Activated CD8-positive, alpha-beta T cell treated with anti-CD3 and anti-CD28 coated beads, Interleukin-2, amount 10 ng/mL, durations not matched to agents 7 days and 5 days (primary cell): Measurements from ENCODE around the gene CARD10. TPM values are rescaled to one million over a fixed set of nuclear protein-coding genes. Genes with fewer than 3 reads are reported as not detected.
A peak's percentile ranks its signal among the peaks of the same experiment; 100 is the strongest.
"Not testable (repeated sequence)": the region's sequence is repeated elsewhere in the genome, so short reads cannot be mapped to it uniquely, and the experiment has no call there.

Experiments used
- ATAC-seq: fragments of 150-1000 bp; cut with Tn5 transposase; one replicate; pipeline ENCODE4 v1.10.0; 2021; ENCODE audit warnings: moderate library complexity
- CTCF ChIA-PET: fragments of 350-600 bp; sonication (Branson Sonifier 250); formaldehyde crosslinking; loops from one replicate; lab custom pipeline; 2021; ENCODE audit warnings: antibody characterized with exemption; lab: Charles Lee
- POLR2A ChIA-PET: fragments of 350-600 bp; sonication (Branson Sonifier 250); formaldehyde crosslinking; loops from one replicate; lab custom pipeline; 2021; ENCODE audit warnings: antibody characterized with exemption; lab: Charles Lee
- DNase-seq: peaks from one replicate; pipeline ENCODE4 v3.0.0-alpha.2; 2020
- H3K27ac Mint-ChIP-seq: one replicate; pipeline ENCODE4 v1.8.0; 2021; ENCODE audit warnings: mild to moderate bottlenecking, mixed read lengths
- H3K27me3 Mint-ChIP-seq: one replicate; pipeline ENCODE4 v1.8.0; 2021; ENCODE audit warnings: low read depth, mixed read lengths
- H3K36me3 Mint-ChIP-seq: one replicate; pipeline ENCODE4 v1.8.0; 2021; ENCODE audit warnings: low read depth, mixed read lengths
- H3K4me1 Mint-ChIP-seq: one replicate; pipeline ENCODE4 v1.8.0; 2021; ENCODE audit warnings: low read depth, mixed read lengths
- H3K4me3 Mint-ChIP-seq: one replicate; pipeline ENCODE4 v1.8.0; 2021; ENCODE audit warnings: mild to moderate bottlenecking, mixed read lengths
- H3K9me3 Mint-ChIP-seq: one replicate; pipeline ENCODE4 v1.8.0; 2022; ENCODE audit warnings: mixed read lengths; ENCODE audit not compliant: insufficient read depth
- total RNA-seq, 2 experiments: library from RNA; stranded (reverse); gene quantifications; one replicate each; pipeline ENCODE4 v1.2.3, GENCODE V29; 2021

The CARD10 gene
- total RNA-seq, 2 experiments from 2014 or later = 0.31 TPM; not detected in 1

GRCh38 chr22:37552524-37553163 lies 33.4 kb upstream of the CARD10 start:
- DNase-seq (no peak), ATAC-seq (no peak)
- H3K27me3 Mint-ChIP-seq = peaks cover 40% of the 10 kb centered on the region
- H3K27ac Mint-ChIP-seq = no peak overlapping the region
- no peaks in the 10 kb centered on the region for H3K9me3 Mint-ChIP-seq
- POLR2A ChIA-PET = no interaction called here
- no peak overlapping the region for H3K4me3 Mint-ChIP-seq
- no peaks in the 10 kb centered on the region for H3K36me3 Mint-ChIP-seq
- H3K4me1 Mint-ChIP-seq = no peaks in the 10 kb centered on the region
- CTCF ChIA-PET = interaction anchor here (16.8 kb wide), 1 partner anchor 11 kb away, joined by 493 read pairs; the partner anchor contains the start of gene CDC42EP1

- ChIA-PET POLR2A (no interaction called here), CTCF (interaction anchor here (1.3 to 16.8 kb wide), 2 partner anchors 10 to 12 kb away, joined by 6 to 493 read pairs; partner anchors contain the start of gene CDC42EP1)
- no peak overlapping the region for H3K4me3 Mint-ChIP-seq
- H3K36me3 Mint-ChIP-seq = no peaks in the 10 kb centered on the region
- ATAC-seq (no peak), DNase-seq (no peak)
- H3K27ac Mint-ChIP-seq = no peak overlapping the region
- H3K9me3 Mint-ChIP-seq = no peaks in the 10 kb centered on the region
- no peaks in the 10 kb centered on the region for H3K4me1 Mint-ChIP-seq
- peaks cover 34% of the 10 kb centered on the region for H3K27me3 Mint-ChIP-seq
Observed at GRCh38 chr22:37551981-37552380, 32.8 kb upstream of the CARD10 start.

GRCh38 chr22:37550921-37551320 lies 31.7 kb upstream of the CARD10 start:
- not testable (repeated sequence) for DNase-seq, H3K27ac Mint-ChIP-seq, H3K36me3 Mint-ChIP-seq, ATAC-seq, H3K4me3 Mint-ChIP-seq, H3K4me1 Mint-ChIP-seq, H3K9me3 Mint-ChIP-seq
- peaks cover 25% of the 10 kb centered on the region for H3K27me3 Mint-ChIP-seq
- POLR2A ChIA-PET = interaction anchor here (1.3 kb wide), 1 partner anchor 12 kb away, joined by 3 read pairs; no protein-coding TSS in a partner anchor
- CTCF ChIA-PET = interaction anchor here (1.2 to 16.8 kb wide), 4 partner anchors 9 to 41 kb away, joined by 3 to 493 read pairs (median 8); partner anchors contain the start of gene CDC42EP1

- ChIA-PET CTCF (interaction anchor here (1.1 to 16.8 kb wide), 3 partner anchors 9 to 43 kb away, joined by 3 to 493 read pairs (median 10); partner anchors contain the start of gene CDC42EP1), POLR2A (interaction anchor here (1.3 kb wide), 1 partner anchor 11 kb away, joined by 3 read pairs; no protein-coding TSS in a partner anchor)
- DNase-seq (no peak), ATAC-seq (no peak)
- H3K4me3 Mint-ChIP-seq = no peak overlapping the region
- H3K9me3 Mint-ChIP-seq = no peaks in the 10 kb centered on the region
- no peaks in the 10 kb centered on the region for H3K36me3 Mint-ChIP-seq
- no peak overlapping the region for H3K27ac Mint-ChIP-seq
- peaks cover 11% of the 10 kb centered on the region for H3K4me1 Mint-ChIP-seq
- peaks cover 20% of the 10 kb centered on the region for H3K27me3 Mint-ChIP-seq
Observed at GRCh38 chr22:37549704-37550059, 30.5 kb upstream of the CARD10 start.

- Mint-ChIP-seq H3K27me3 (peaks cover 12% of the 10 kb centered on the region), H3K36me3 (no peaks in the 10 kb centered on the region), H3K27ac (no peak overlapping the region), H3K9me3 (no peaks in the 10 kb centered on the region), H3K4me1 (peaks cover 15% of the 10 kb centered on the region), H3K4me3 (no peak overlapping the region)
- ATAC-seq = no peak
- DNase-seq = no peak
- POLR2A ChIA-PET = no interaction called here
- CTCF ChIA-PET = interaction anchor here (0.6 to 16.8 kb wide), 3 partner anchors 9 to 45 kb away, joined by 3 to 493 read pairs (median 25); partner anchors contain the start of gene CDC42EP1
Observed at GRCh38 chr22:37547251-37547741, 28.1 kb upstream of the CARD10 start.

- CTCF ChIA-PET = interaction anchor here (1.1 to 16.8 kb wide), 3 partner anchors 17 to 48 kb away, joined by 3 to 493 read pairs (median 25); partner anchors contain the start of gene CDC42EP1
- POLR2A ChIA-PET = interaction anchor here (0.7 to 0.9 kb wide), 2 partner anchors 56 to 130 kb away, joined by 3 read pairs; no protein-coding TSS in a partner anchor
- peaks cover 12% of the 10 kb centered on the region for H3K27me3 Mint-ChIP-seq
- DNase-seq = no peak
- ATAC-seq = no peak
- H3K27ac Mint-ChIP-seq = no peak overlapping the region
- H3K36me3 Mint-ChIP-seq = no peaks in the 10 kb centered on the region
- no peaks in the 10 kb centered on the region for H3K9me3 Mint-ChIP-seq
- no peak overlapping the region for H3K4me3 Mint-ChIP-seq
- H3K4me1 Mint-ChIP-seq = peaks cover 21% of the 10 kb centered on the region
Observed at GRCh38 chr22:37546437-37547250, 27.4 kb upstream of the CARD10 start.

- no peak for ATAC-seq
- Mint-ChIP-seq H3K36me3 (no peaks in the 10 kb centered on the region), H3K27ac (no peak overlapping the region), H3K9me3 (no peaks in the 10 kb centered on the region), H3K4me1 (peaks cover 26% of the 10 kb centered on the region), H3K4me3 (no peak overlapping the region), H3K27me3 (peaks cover 9% of the 10 kb centered on the region)
- DNase-seq = no peak
- CTCF ChIA-PET = interaction anchor here (1.1 to 16.8 kb wide), 3 partner anchors 18 to 47 kb away, joined by 3 to 493 read pairs (median 25); partner anchors contain the start of gene CDC42EP1
- POLR2A ChIA-PET = interaction anchor here (0.7 to 0.9 kb wide), 2 partner anchors 57 to 131 kb away, joined by 3 read pairs; no protein-coding TSS in a partner anchor
Observed at GRCh38 chr22:37545703-37546436, 26.7 kb upstream of the CARD10 start.

GRCh38 chr22:37544955-37545702 lies 25.9 kb upstream of the CARD10 start:
- ATAC-seq = peak; percentile 74
- no peak overlapping the region for H3K27ac Mint-ChIP-seq

GRCh38 chr22:37542959-37543358 lies 23.7 kb upstream of the CARD10 start:
- Mint-ChIP-seq H3K4me3 (no peak overlapping the region), H3K4me1 (peaks cover 51% of the 10 kb centered on the region), H3K27me3 (peaks cover 17% of the 10 kb centered on the region), H3K9me3 (no peaks in the 10 kb centered on the region), H3K27ac (no peak overlapping the region), H3K36me3 (no peaks in the 10 kb centered on the region)
- POLR2A ChIA-PET = interaction anchor here (1.1 kb wide), 1 partner anchor 19 kb away, joined by 3 read pairs; no protein-coding TSS in a partner anchor
- no peak for ATAC-seq
- CTCF ChIA-PET = interaction anchor here (0.8 to 16.8 kb wide), 5 partner anchors 9 to 105 kb away, joined by 3 to 493 read pairs (median 14); partner anchors contain the start of genes CDC42EP1 and GGA1
- DNase-seq = no peak

More at GRCh38 chr22:37544955-37545702, 25.9 kb upstream of the CARD10 start:
- peaks cover 13% of the 10 kb centered on the region for H3K27me3 Mint-ChIP-seq
- H3K4me1 Mint-ChIP-seq = peaks cover 33% of the 10 kb centered on the region
- ChIA-PET CTCF (interaction anchor here (0.7 to 16.8 kb wide), 5 partner anchors 12 to 47 kb away, joined by 3 to 493 read pairs (median 3); partner anchors contain the start of gene CDC42EP1), POLR2A (interaction anchor here (0.6 kb wide), 1 partner anchor 231 kb away, joined by 4 read pairs; no protein-coding TSS in a partner anchor)
- no peaks in the 10 kb centered on the region for H3K9me3 Mint-ChIP-seq
- no peaks in the 10 kb centered on the region for H3K36me3 Mint-ChIP-seq
- DNase-seq = peak; percentile 71
- no peak overlapping the region for H3K4me3 Mint-ChIP-seq

- H3K4me1 Mint-ChIP-seq = peaks cover 54% of the 10 kb centered on the region
- not testable (repeated sequence) for ATAC-seq, H3K36me3 Mint-ChIP-seq, DNase-seq, H3K4me3 Mint-ChIP-seq, H3K27ac Mint-ChIP-seq, H3K9me3 Mint-ChIP-seq
- ChIA-PET POLR2A (interaction anchor here (1.0 to 1.1 kb wide), 2 partner anchors 20 to 25 kb away, joined by 3 to 4 read pairs; no protein-coding TSS in a partner anchor), CTCF (interaction anchor here (0.7 to 16.8 kb wide), 9 partner anchors 9 to 104 kb away, joined by 3 to 493 read pairs (median 3); partner anchors contain the start of genes CDC42EP1 and GGA1)
- H3K27me3 Mint-ChIP-seq = peaks cover 17% of the 10 kb centered on the region
Observed at GRCh38 chr22:37542416-37542815, 23.2 kb upstream of the CARD10 start.
